Erythroblast (primary cell): ENCODE data around the gene PAEP.

Experiments
- GATA1 ChIP-seq: IDR thresholded peaks from 2 replicates; pipeline ENCODE4 v1.6.1; 2011; ENCODE audit warnings: low read depth, mild to moderate bottlenecking, control low read depth, low read length, moderate library complexity
- POLR2A ChIP-seq: IDR thresholded peaks from 2 replicates; pipeline ENCODE4 v1.6.1; 2011; ENCODE audit warnings: mild to moderate bottlenecking, low read length

DNA sequence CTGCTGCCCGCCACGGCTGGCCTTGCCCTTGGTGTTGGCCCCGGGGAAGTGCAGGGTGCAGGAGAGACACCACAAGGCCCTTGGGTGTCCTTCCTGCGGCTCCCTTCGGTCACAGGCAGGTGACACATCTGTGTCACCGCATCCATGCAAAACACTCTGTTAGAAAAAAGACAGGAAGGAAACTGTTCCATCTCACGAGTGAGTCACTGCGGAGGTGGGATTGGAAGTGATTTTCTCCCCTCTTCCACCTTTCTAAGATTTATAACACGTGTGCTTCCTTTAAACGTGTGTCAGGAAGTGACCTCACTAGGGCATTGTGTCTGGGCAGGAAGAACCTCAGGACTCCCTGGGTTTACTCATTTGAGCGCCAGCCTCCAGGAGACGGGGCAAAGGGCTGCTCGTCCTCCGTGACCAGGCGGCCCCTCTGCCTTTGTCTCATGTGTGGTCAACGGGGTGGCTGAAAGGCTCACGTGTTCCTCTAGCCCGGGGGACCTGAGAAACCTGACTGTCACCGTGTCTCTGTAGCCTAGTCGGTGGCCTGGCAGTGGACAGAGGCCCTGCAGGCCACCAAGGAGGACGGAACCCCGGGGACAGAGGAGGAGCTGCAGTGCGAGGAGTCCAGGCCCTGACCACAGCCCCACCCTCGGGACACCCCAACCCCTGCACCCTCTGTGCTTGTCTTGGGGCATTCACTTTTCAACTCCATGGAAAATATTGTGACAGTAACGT, 45.3 kb upstream of the PAEP start:
- TF ChIP-seq POLR2A: no peak
- no peak for TF ChIP-seq GATA1
